Liver (tissue), 9 donors: Measurements from ENCODE around the gene OSGEP. TPM values are rescaled to one million over a fixed set of nuclear protein-coding genes. Genes with fewer than 3 reads are reported as not detected.

Experiments used
- DNase-seq: peaks from one replicate; pipeline ENCODE4 v3.0.0-alpha.2; 2017; ENCODE audit warnings: low spot score
- H3K27ac ChIP-seq, 2 donors: one replicate each; pipeline ENCODE4 v1.7.0; 2013; ENCODE audit warnings: inconsistent platforms in 2 of 2, low read length in 2 of 2, control low read depth in 1 of 2, low read depth in 1 of 2, mild to moderate bottlenecking in 1 of 2
- H3K27me3 ChIP-seq, 4 donors: one replicate each; pipeline versions ENCODE4 v1.6.1 to v1.7.0; 2013; ENCODE audit warnings: low read length in 3 of 4, inconsistent platforms in 1 of 4, mild to moderate bottlenecking in 1 of 4, moderate library complexity in 1 of 4; ENCODE audit not compliant: control insufficient read depth in 4 of 4, insufficient read depth in 4 of 4
- H3K36me3 ChIP-seq, 4 donors: one replicate each; pipeline versions ENCODE4 v1.6.1 to v1.7.0; 2013; ENCODE audit warnings: low read length in 3 of 4, mild to moderate bottlenecking in 3 of 4, low read depth in 1 of 4, moderate library complexity in 1 of 4; ENCODE audit not compliant: control insufficient read depth in 4 of 4, insufficient read depth in 3 of 4
- H3K4me1 ChIP-seq, 4 donors: one replicate each; pipeline versions ENCODE4 v1.6.1 to v1.7.0; 2013; ENCODE audit warnings: low read length in 3 of 4, mild to moderate bottlenecking in 3 of 4, moderate library complexity in 1 of 4; ENCODE audit not compliant: control insufficient read depth in 4 of 4, insufficient read depth in 4 of 4
- H3K4me3 ChIP-seq, 3 donors: one replicate each; pipeline versions ENCODE4 v1.6.1 to v1.7.0; 2013; ENCODE audit warnings: low read length in 3 of 3, control low read depth in 1 of 3, low read depth in 1 of 3, mild to moderate bottlenecking in 1 of 3
- H3K9ac ChIP-seq, 2 donors: one replicate each; pipeline ENCODE4 v1.7.0; 2013; ENCODE audit warnings: low read length in 2 of 2, mild to moderate bottlenecking in 2 of 2, moderate library complexity in 2 of 2, control low read depth in 1 of 2, low read depth in 1 of 2
- H3K9me3 ChIP-seq, 4 donors: one replicate each; pipeline versions ENCODE4 v1.6.1 to v1.7.0; 2013; ENCODE audit warnings: low read length in 3 of 4; ENCODE audit not compliant: control insufficient read depth in 4 of 4
- CTCF ChIP-seq: fragments of 150-350 bp; IDR thresholded peaks from 2 replicates; pipeline ENCODE4 v1.5.1; 2017; ENCODE audit warnings: improper control_type of control experiment, low read depth, low read length; ENCODE audit not compliant: missing input control
- EGR1 ChIP-seq, 2 donors: IDR thresholded peaks; 2 replicates each; pipeline ENCODE4 v1.6.1; 2016 to 2018; ENCODE audit warnings: antibody characterized with exemption in 2 of 2, low read depth in 2 of 2
- FOXA1 ChIP-seq: IDR thresholded peaks from 2 replicates; pipeline ENCODE4 v1.6.1; 2016; ENCODE audit warnings: antibody characterized with exemption
- FOXA2 ChIP-seq: IDR thresholded peaks from 2 replicates; pipeline ENCODE4 v1.6.1; 2016; ENCODE audit warnings: antibody characterized with exemption
- GABPA ChIP-seq, 2 donors: IDR thresholded peaks in 1 of 2; conservative IDR thresholded peaks in 1 of 2; 2 replicates each; pipeline ENCODE4 v1.6.1; 2016; ENCODE audit warnings: antibody characterized with exemption in 2 of 2, mild to moderate bottlenecking in 1 of 2, moderate library complexity in 1 of 2
- HNF4A ChIP-seq, 2 donors: conservative IDR thresholded peaks; 2 replicates each; pipeline ENCODE4 v1.6.1; 2016; ENCODE audit warnings: antibody characterized with exemption in 2 of 2, mild to moderate bottlenecking in 2 of 2
- HNF4G ChIP-seq: IDR thresholded peaks from 2 replicates; pipeline ENCODE4 v1.6.1; 2016; ENCODE audit warnings: antibody characterized with exemption
- JUND ChIP-seq, 2 donors: IDR thresholded peaks; 2 replicates each; pipeline ENCODE4 v1.6.1; 2016; ENCODE audit warnings: antibody characterized with exemption in 2 of 2
- NR2F2 ChIP-seq: IDR thresholded peaks from 2 replicates; pipeline ENCODE4 v1.6.1; 2016; ENCODE audit warnings: antibody characterized with exemption
- RAD21 ChIP-seq, 2 donors: IDR thresholded peaks; 2 replicates each; pipeline ENCODE4 v1.6.1; 2016; ENCODE audit warnings: antibody characterized with exemption in 2 of 2, mild to moderate bottlenecking in 2 of 2
- REST ChIP-seq: IDR thresholded peaks from 2 replicates; pipeline ENCODE4 v1.6.1; 2016; ENCODE audit warnings: antibody characterized with exemption, mild to moderate bottlenecking
- RXRA ChIP-seq, 2 donors: IDR thresholded peaks; 2 replicates each; pipeline ENCODE4 v1.6.1; 2017 to 2018; ENCODE audit warnings: antibody characterized with exemption in 2 of 2, mild to moderate bottlenecking in 1 of 2
- SP1 ChIP-seq: IDR thresholded peaks from 2 replicates; pipeline ENCODE4 v1.6.1; 2018; ENCODE audit warnings: antibody characterized with exemption, mild to moderate bottlenecking
- TAF1 ChIP-seq: conservative IDR thresholded peaks from 2 replicates; pipeline ENCODE4 v1.6.1; 2016; ENCODE audit warnings: antibody characterized with exemption, mild to moderate bottlenecking
- YY1 ChIP-seq: IDR thresholded peaks from 2 replicates; pipeline ENCODE4 v1.6.1; 2016; ENCODE audit warnings: antibody characterized with exemption, mild to moderate bottlenecking
- ZBTB33 ChIP-seq: IDR thresholded peaks from 2 replicates; pipeline ENCODE4 v1.6.1; 2016; ENCODE audit warnings: antibody characterized with exemption
- WGBS: extraction: QIAGEN DNeasy Blood & Tissue Kit; methylation state at CpG from one replicate; pipeline ENCODE4 v1.1.7; 2013; 5-methylcytosine and 5-hydroxymethylcytosine counted together
- polyA plus RNA-seq, 2 donors: library from polyadenylated mRNA; stranded (reverse) in 1 of 2; unstranded in 1 of 2; fragments of 200-250 nt in 1 of 2; fragments of >200 nt in 1 of 2; fragmentation: Nextera tagmentation in 1 of 2; extraction: Ambion mirVana in 1 of 2; gene quantifications; one replicate each; pipeline versions ENCODE4 v1.2.1 to v1.2.3, GENCODE V29; 2013 to 2015
- total RNA-seq, 2 donors: library from RNA; depleted of rRNA; stranded (reverse); fragments of >200 nt; gene quantifications; one replicate each; pipeline ENCODE4 v1.2.3, GENCODE V29; 2014
- TF ChIP-seq, protein P1 (sequence below): IDR thresholded peaks from 2 replicates; pipeline ENCODE4 v1.6.1; 2016; ENCODE audit warnings: antibody characterized with exemption
- TF ChIP-seq, protein P2 (sequence below): IDR thresholded peaks from 2 replicates; pipeline ENCODE4 v1.6.1; 2016; ENCODE audit warnings: antibody characterized with exemption
- donor health status: healthy.
- donor health status: healthy.
- donor health status: healthy.
- donor health status: healthy.
- donor health status: healthy.

Gene OSGEP
- total and polyA plus RNA-seq, 4 donors, result 18.1 to 39.0 (median 24.8) TPM

DNA sequence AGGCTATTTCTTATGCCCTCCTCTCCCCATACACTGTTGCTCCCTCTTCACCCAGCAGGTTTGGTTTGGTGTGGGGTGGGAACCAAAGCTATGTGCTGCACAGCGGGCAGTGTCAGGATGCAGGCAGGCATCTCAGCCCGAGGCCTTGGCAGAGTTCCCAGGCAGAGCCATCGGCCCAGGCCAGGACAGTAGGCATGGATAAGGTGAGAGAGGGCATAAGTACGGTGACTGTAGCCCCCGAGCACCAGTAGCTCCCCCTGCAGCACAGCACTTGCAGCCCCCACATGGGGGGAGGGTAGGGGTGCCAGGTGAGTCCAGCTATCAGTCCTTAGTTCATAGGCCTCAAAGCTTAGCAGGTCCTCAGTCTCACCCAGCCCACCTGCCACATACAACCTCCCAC lies 25.8 kb downstream of the OSGEP start:
- Histone ChIP-seq H3K4me1 (peaks cover 0 to 7% (median 0%) of the 10 kb centered on the region in 4 donors), H3K36me3 (no peaks in the 10 kb centered on the region), H3K4me3 (no peak overlapping the region), H3K9ac (no peak overlapping the region), H3K9me3 (no peaks in the 10 kb centered on the region), H3K27me3 (no peaks in the 10 kb centered on the region), H3K27ac (no peak overlapping the region)
- no peak for DNase-seq
- WGBS, result 62% methylated on average over 5 of the region's 5 CpGs
- no peak for TF ChIP-seq ZBTB33
- no peak for TF ChIP-seq SP1
- no peak for TF ChIP-seq HNF4A (conservative IDR thresholded peaks at IDR 0.05)
- TF ChIP-seq EGR1 (IDR thresholded peaks at IDR 0.05; ENCODE audit: low read depth in 2 of 2), result no peak
- TF ChIP-seq, protein P1, sequence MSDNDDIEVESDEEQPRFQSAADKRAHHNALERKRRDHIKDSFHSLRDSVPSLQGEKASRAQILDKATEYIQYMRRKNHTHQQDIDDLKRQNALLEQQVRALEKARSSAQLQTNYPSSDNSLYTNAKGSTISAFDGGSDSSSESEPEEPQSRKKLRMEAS, result no peak
- no peak for TF ChIP-seq TAF1
- no peak for TF ChIP-seq GABPA (IDR thresholded peaks at IDR 0.05 in 1 of 2, conservative IDR thresholded peaks at IDR 0.05 in 1 of 2)
- TF ChIP-seq JUND (IDR thresholded peaks at IDR 0.05), result no peak
- no peak for TF ChIP-seq REST

DNA sequence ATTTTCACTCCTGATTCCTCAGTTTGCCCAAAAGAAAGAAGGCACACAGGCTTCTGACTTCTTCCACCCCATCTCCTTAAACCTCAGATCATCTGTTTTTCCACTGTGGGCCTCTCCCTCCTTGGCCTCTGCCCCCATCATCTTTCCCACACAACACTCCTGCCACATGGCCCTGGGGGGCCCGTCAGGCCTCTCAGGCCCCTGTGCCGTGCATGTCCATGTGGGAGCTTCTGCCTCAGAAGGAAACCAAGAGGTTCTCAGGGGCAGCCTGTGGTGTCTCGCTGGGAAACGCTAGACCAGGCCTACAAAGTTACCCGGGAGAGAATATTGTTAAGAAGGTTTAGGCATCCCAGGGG lies 26.6 kb downstream of the OSGEP start:
- Histone ChIP-seq H3K4me3 (no peak overlapping the region), H3K27me3 (no peaks in the 10 kb centered on the region), H3K36me3 (no peaks in the 10 kb centered on the region), H3K9me3 (no peaks in the 10 kb centered on the region), H3K9ac (no peak overlapping the region), H3K4me1 (peaks cover 0 to 7% (median 0%) of the 10 kb centered on the region in 4 donors), H3K27ac (peak overlapping the region in 1 of 2 donors; percentile 31)
- no peak for DNase-seq
- TF ChIP-seq HNF4G (no peak), YY1 (no peak), TAF1 (no peak), NR2F2 (no peak), FOXA2 (no peak), FOXA1 (no peak), EGR1 (IDR thresholded peaks at IDR 0.05; ENCODE audit: low read depth in 2 of 2) (no peak), RXRA (IDR thresholded peaks at IDR 0.05) (no peak), ZBTB33 (no peak), HNF4A (conservative IDR thresholded peaks at IDR 0.05) (no peak), RAD21 (IDR thresholded peaks at IDR 0.05) (no peak), SP1 (no peak), REST (no peak), CTCF (no peak), JUND (IDR thresholded peaks at IDR 0.05) (no peak)
- TF ChIP-seq, protein P1, result no peak
- TF ChIP-seq, protein P2, sequence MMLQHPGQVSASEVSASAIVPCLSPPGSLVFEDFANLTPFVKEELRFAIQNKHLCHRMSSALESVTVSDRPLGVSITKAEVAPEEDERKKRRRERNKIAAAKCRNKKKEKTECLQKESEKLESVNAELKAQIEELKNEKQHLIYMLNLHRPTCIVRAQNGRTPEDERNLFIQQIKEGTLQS, result no peak
- 83% methylated on average over 5 of the region's 5 CpGs for WGBS
